ENCODE measurements around the gene ARHGAP28.

The ARHGAP28 gene

GRCh38 chr18:6962571-6963451, 233.3 kb downstream of the ARHGAP28 start:
- Histone ChIP-seq H3K27ac (ENCODE audit: insufficient read depth, low read depth, low read length, poor library complexity, severe bottlenecking) (no peak overlapping the region), H3K4me3 (ENCODE audit: insufficient read depth, low read depth, low read length) (no peak overlapping the region), H3K27me3 (ENCODE audit: control insufficient read depth, insufficient read depth, low read length, poor library complexity, severe bottlenecking) (no peaks in the 10 kb centered on the region), H3K4me1 (ENCODE audit: control insufficient read depth, insufficient read depth, low read length) (no peaks in the 10 kb centered on the region), H3K36me3 (ENCODE audit: control insufficient read depth, insufficient read depth, low read length) (peaks cover 60% of the 10 kb centered on the region), H3K9me3 (ENCODE audit: control insufficient read depth, low read length) (no peaks in the 10 kb centered on the region)
- WGBS, 2 experiments: 92 to 96% methylated on average over 9 of the region's 9 CpGs

GRCh38 chr18:6963452-6964097, 234.1 kb downstream of the ARHGAP28 start:
- H3K4me3 ChIP-seq (ENCODE audit: insufficient read depth, low read depth, low read length): no peak overlapping the region
- H3K27me3 ChIP-seq (ENCODE audit: control insufficient read depth, insufficient read depth, low read length, poor library complexity, severe bottlenecking): no peaks in the 10 kb centered on the region
- H3K27ac ChIP-seq (ENCODE audit: insufficient read depth, low read depth, low read length, poor library complexity, severe bottlenecking): no peak overlapping the region
- H3K36me3 ChIP-seq (ENCODE audit: control insufficient read depth, insufficient read depth, low read length): peaks cover 56% of the 10 kb centered on the region
- H3K9me3 ChIP-seq (ENCODE audit: control insufficient read depth, low read length): no peaks in the 10 kb centered on the region
- no peaks in the 10 kb centered on the region for H3K4me1 ChIP-seq (ENCODE audit: control insufficient read depth, insufficient read depth, low read length)
- WGBS, 2 experiments: 91 to 95% methylated on average over 2 of the region's 2 CpGs
